SU-DHL-6 (cell line): ENCODE measurements around the gene KDM2A.
"Not testable (repeated sequence)": the region's sequence is repeated elsewhere in the genome, so short reads cannot be mapped to it uniquely, and the experiment has no call there.

Experiments
- H2AFZ ChIP-seq: fragments of 200-600 bp; sonication (generic); 2 replicates; pipeline ENCODE4 v1.6.1; 2014; ENCODE audit warnings: low read depth, mild to moderate bottlenecking, moderate library complexity, mixed read lengths, antibody characterized with exemption, low read length; ENCODE audit not compliant: severe bottlenecking
- H3F3A ChIP-seq: fragments of 200-600 bp; shearing (Covaris generic); 2 replicates; pipeline ENCODE4 v1.6.0; 2016; ENCODE audit warnings: antibody characterized with exemption, mild to moderate bottlenecking; ENCODE audit not compliant: insufficient read depth
- H3K27ac ChIP-seq: fragments of 200-600 bp; sonication (generic); 2 replicates; pipeline ENCODE4 v1.5.1; 2016; ENCODE audit warnings: low read depth, mild to moderate bottlenecking, low read length, moderate library complexity, mixed read lengths
- H3K27me3 ChIP-seq: fragments of 200-600 bp; sonication (generic), shearing (Covaris generic); 2 replicates; pipeline ENCODE4 v1.6.0; 2014; ENCODE audit warnings: mild to moderate bottlenecking, low read length
- H3K36me3 ChIP-seq: fragments of 200-600 bp; sonication (generic); 2 replicates; pipeline ENCODE4 v1.6.1; 2014; ENCODE audit warnings: mild to moderate bottlenecking, low read length, mixed read lengths
- H3K4me2 ChIP-seq: fragments of 300-600, 200-600 bp; shearing (Covaris generic), sonication (generic); 2 replicates; pipeline ENCODE4 v1.6.0; 2014; ENCODE audit warnings: low read length, low read depth, mild to moderate bottlenecking; ENCODE audit not compliant: poor library complexity, severe bottlenecking
- H3K4me3 ChIP-seq: fragments of 200-600 bp; sonication (generic); 2 replicates; pipeline ENCODE4 v1.5.1; 2014; ENCODE audit warnings: antibody characterized with exemption, low read length, mild to moderate bottlenecking, mixed read lengths; ENCODE audit not compliant: insufficient read depth, poor library complexity, severe bottlenecking
- H3K79me2 ChIP-seq: fragments of 200-600 bp; sonication (generic); 2 replicates; pipeline ENCODE4 v1.6.1; 2014; ENCODE audit warnings: mild to moderate bottlenecking, low read length, moderate library complexity; ENCODE audit not compliant: insufficient read depth
- H3K9ac ChIP-seq: fragments of 200-600 bp; sonication (generic); 2 replicates; pipeline ENCODE4 v1.7.0; 2014; ENCODE audit warnings: mild to moderate bottlenecking, low read length
- H3K9me2 ChIP-seq: fragments of 200-600 bp; sonication (generic); replicated peaks from 2 replicates; pipeline ENCODE4 v1.6.1; 2014; ENCODE audit warnings: low read length; ENCODE audit not compliant: insufficient read depth
- H3K9me3 ChIP-seq: fragments of 200-600 bp; sonication (generic); 2 replicates; pipeline ENCODE4 v1.6.1; 2014; ENCODE audit warnings: low read length, mixed read lengths; ENCODE audit not compliant: insufficient read depth
- H4K20me1 ChIP-seq: fragments of 200-600 bp; sonication (generic); 2 replicates; pipeline ENCODE4 v1.6.1; 2014; ENCODE audit warnings: low read depth, mild to moderate bottlenecking, antibody characterized with exemption, low read length, moderate library complexity, mixed read lengths
- CTCF ChIP-seq: fragments of 200-600 bp; sonication (generic); IDR thresholded peaks from one replicate; pipeline ENCODE4 v1.5.1; 2017; ENCODE audit warnings: antibody characterized with exemption, mild to moderate bottlenecking, low read length, moderate library complexity; ENCODE audit not compliant: insufficient read depth, poor library complexity, severe bottlenecking
- EZH2phosphoT487 ChIP-seq: fragments of 200-600 bp; sonication (generic), shearing (Covaris generic); conservative IDR thresholded peaks from 2 replicates; pipeline ENCODE4 v1.6.1; 2018; ENCODE audit warnings: mild to moderate bottlenecking, antibody characterized with exemption, low read length, moderate library complexity, mixed read lengths

The KDM2A gene

GRCh38 chr11:67194096-67194495 is 75.0 kb downstream of the KDM2A start:
- H3K79me2 ChIP-seq = no peaks in the 10 kb centered on the region
- no peaks in the 10 kb centered on the region for H3K9me2 ChIP-seq
- no peaks in the 10 kb centered on the region for H3K36me3 ChIP-seq
- H2AFZ ChIP-seq = no peak overlapping the region
- H3K4me3 ChIP-seq = no peak overlapping the region
- TF ChIP-seq EZH2phosphoT487 (no peak), CTCF (no peak)
- H3K9me3 ChIP-seq = no peaks in the 10 kb centered on the region
- H3K27me3 ChIP-seq = no peaks in the 10 kb centered on the region
- H3K27ac ChIP-seq = no peak overlapping the region
- 0 out of 2 replicates have a peak, but pooled peaks cover 4% of the 10 kb centered on the region for H3F3A ChIP-seq
- H4K20me1 ChIP-seq = no peaks in the 10 kb centered on the region
- H3K9ac ChIP-seq = no peak overlapping the region
- H3K4me2 ChIP-seq = no peak overlapping the region

- no peak for TF ChIP-seq EZH2phosphoT487
- no peak for TF ChIP-seq CTCF
- 0 out of 2 replicates have a peak, but pooled peaks cover 4% of the 10 kb centered on the region for H3F3A ChIP-seq
- H3K9me3 ChIP-seq = no peaks in the 10 kb centered on the region
- H3K36me3 ChIP-seq = no peaks in the 10 kb centered on the region
- H3K27me3 ChIP-seq = no peaks in the 10 kb centered on the region
- no peaks in the 10 kb centered on the region for H3K79me2 ChIP-seq
- H3K27ac ChIP-seq = no peak overlapping the region
- H2AFZ ChIP-seq = no peak overlapping the region
- H3K4me2 ChIP-seq = no peak overlapping the region
- H4K20me1 ChIP-seq = no peaks in the 10 kb centered on the region
- no peaks in the 10 kb centered on the region for H3K9me2 ChIP-seq
- H3K4me3 ChIP-seq = no peak overlapping the region
- no peak overlapping the region for H3K9ac ChIP-seq
These were observed 77.0 kb downstream of the KDM2A start for GRCh38 chr11:67195971-67196456.

- Histone ChIP-seq H3K27ac (no peak overlapping the region), H3K9ac (no peak overlapping the region), H3K4me2 (no peak overlapping the region), H2AFZ (no peak overlapping the region), H4K20me1 (no peaks in the 10 kb centered on the region), H3F3A (no peaks in the 10 kb centered on the region), H3K4me3 (no peak overlapping the region), H3K9me2 (no peaks in the 10 kb centered on the region), H3K27me3 (no peaks in the 10 kb centered on the region), H3K9me3 (no peaks in the 10 kb centered on the region), H3K36me3 (no peaks in the 10 kb centered on the region), H3K79me2 (no peaks in the 10 kb centered on the region)
- no peak for TF ChIP-seq EZH2phosphoT487
- no peak for TF ChIP-seq CTCF
These were observed 78.5 kb downstream of the KDM2A start for GRCh38 chr11:67197606-67198005.

GRCh38 chr11:67198781-67199180 is 79.7 kb downstream of the KDM2A start:
- not testable (repeated sequence) for H3K27me3 ChIP-seq, H3K4me2 ChIP-seq, H3K27ac ChIP-seq, H2AFZ ChIP-seq, H3K9me3 ChIP-seq, H3K79me2 ChIP-seq, H3K9ac ChIP-seq, H3K9me2 ChIP-seq, H3K36me3 ChIP-seq, H3K4me3 ChIP-seq, H3F3A ChIP-seq, H4K20me1 ChIP-seq
